NOMO-1 (cell line): ENCODE results near the gene EHD4.

Experiments used
- DNase-seq, 2 experiments: peaks; one replicate each; lab custom pipeline; 2025; ENCODE audit not compliant: unreplicated experiment in 2 of 2; lab: John Stamatoyannopoulos, UW

Gene EHD4

GRCh38 chr15:41961001-41961518 is 11.3 kb downstream of the EHD4 start:
- DNase-seq: no peak

GRCh38 chr15:41958002-41958420 is 14.3 kb downstream of the EHD4 start:
- no peak for DNase-seq

- no peak for DNase-seq
Observed at GRCh38 chr15:41957021-41957897, 15.1 kb downstream of the EHD4 start.

DNA sequence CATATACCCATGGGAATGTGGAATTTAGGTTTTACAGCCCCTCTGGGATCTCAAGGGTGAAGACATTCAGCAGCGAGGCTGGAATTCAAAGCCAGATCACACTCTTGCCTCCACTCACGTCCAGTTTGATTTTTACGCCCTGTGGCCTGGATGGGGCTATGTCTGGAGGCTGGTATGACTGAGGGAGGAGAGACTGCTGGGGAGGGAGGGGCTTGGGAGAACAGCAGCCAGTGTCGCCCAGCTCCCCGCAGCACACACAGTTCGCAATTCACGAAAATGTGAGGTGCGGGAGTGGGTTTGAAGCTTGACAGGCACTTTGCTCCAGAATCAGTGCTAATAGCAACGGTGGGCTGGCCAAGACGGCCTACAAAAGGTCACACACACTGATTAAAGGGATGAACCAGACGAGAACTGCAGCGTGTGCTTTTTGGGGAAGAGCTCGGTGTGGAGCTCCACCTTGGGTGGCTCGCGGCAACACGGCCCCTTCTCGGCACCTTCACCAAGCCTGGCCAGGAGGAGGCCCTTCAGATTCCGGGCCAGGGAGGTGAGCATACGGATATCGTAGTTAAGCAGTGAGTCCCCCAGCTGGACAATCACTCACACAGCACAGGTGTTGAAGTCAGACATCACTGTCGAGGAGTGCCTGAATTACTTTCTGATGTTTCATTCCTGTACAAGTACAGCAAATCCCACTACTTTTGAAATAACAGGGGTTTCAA is 16.4 kb downstream of the EHD4 start:
- no peak for DNase-seq

DNA sequence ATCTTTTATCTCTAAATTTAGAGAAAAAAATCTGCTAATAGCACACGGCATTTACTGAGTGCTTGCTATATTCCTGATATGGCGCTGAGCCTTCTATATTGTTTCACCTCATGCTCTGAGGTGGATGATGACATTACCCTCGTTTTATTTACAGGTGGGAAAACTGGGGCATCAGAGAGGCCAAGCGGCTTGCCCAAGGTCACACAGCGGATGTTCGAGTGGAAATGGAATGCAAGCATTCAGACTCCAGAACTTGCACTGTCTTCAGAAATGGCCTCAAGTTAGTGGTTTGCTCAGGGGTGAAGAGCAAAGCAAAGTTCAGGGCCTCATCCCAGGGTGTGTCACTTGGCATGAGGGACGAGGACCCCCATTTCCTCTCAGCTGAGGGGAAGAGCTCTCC is 17.3 kb downstream of the EHD4 start:
- no peak for DNase-seq

DNA sequence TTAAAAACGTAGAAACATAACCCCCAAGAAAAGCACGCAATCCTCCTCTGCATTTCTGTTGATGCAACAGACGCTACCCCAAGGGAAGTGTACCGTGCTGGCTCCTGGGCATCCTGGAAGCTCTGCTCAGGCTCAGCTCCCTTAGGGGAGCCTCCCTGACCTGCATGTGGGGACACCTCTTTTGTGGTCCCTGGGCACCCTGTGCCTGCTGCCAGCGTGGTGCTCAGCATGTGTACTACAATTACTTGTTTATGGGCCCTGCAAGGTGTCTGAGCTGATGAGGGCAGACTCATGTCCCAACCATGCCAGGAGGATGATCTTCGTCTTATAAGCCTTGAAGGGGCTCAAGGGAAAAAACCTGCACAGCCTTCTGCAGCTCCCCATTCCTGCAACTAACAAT is 18.3 kb downstream of the EHD4 start:
- DNase-seq: no peak

DNA sequence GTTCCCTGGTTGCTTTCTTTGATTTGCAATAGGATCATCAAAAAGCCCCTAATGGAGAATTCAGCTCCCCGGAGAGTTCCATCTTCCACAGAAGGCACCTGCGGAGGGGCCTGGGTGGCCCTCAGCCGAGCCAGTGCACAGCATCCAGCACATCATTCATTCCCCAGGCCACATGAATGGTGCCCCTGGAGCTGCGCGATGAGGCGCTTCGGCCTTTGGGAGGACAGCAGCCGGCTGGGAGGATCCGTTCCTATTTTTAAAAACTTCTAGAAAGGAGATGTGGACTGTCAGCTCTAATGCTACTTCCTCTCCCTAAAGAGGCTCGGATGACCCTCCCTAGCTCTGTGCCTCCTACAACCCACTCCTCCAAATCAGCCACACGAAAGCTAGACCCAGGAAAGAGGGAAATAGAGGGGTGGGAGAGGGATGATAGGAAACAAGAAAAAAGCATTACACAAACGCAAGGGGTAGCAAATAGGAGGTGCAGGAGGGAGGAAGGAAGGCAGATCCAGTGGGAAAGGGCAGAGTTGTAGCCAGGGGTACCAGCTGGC is 20.3 kb downstream of the EHD4 start:
- DNase-seq: no peak

- no peak for DNase-seq
Observed at GRCh38 chr15:41951571-41951970, 20.8 kb downstream of the EHD4 start.

- DNase-seq: no peak
Observed at GRCh38 chr15:41950489-41950888, 21.9 kb downstream of the EHD4 start.

DNA sequence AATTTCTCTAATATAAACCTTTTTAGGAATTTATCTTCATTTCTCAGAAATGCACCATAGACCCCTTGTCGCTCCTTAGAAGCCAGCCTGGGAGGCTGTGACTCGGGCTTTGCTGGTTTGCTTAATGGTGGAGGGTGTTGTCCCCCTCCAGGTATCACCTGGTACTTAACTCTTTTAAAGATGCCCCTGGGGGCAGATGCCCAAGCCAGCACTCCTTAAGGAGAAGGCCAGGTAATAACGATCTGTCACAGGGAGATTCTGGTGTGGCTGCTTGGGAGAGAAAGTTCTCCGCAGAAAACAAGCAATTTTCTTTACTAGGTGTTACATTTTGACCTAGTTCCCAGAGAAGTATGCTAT is 22.3 kb downstream of the EHD4 start:
- no peak for DNase-seq

GRCh38 chr15:41949401-41950126 is 22.8 kb downstream of the EHD4 start:
- DNase-seq: no peak

- no peak for DNase-seq
Observed at GRCh38 chr15:41948490-41948889, 23.9 kb downstream of the EHD4 start.

- DNase-seq: no peak
Observed at GRCh38 chr15:41946970-41947369, 25.4 kb downstream of the EHD4 start.

DNA sequence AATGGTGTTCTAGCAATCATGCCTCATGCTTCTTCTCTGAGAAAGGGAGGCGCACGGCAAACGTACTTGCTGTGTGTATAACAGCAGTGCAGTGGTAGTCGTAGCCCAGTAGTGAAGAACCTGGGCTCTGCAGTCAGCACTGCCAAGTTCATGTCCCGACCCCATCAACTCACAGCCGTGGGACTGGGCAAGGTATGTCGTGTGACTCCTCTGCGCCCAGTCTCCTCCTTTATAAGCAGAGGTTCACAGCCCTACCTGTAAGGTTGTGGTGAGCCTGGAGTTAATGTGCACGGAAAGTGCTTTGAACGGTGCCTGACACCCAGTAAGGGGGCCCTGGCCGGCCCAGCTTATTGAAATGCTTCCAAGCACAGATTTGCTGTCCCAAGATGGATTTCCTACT is 26.6 kb downstream of the EHD4 start:
- no peak for DNase-seq

DNA sequence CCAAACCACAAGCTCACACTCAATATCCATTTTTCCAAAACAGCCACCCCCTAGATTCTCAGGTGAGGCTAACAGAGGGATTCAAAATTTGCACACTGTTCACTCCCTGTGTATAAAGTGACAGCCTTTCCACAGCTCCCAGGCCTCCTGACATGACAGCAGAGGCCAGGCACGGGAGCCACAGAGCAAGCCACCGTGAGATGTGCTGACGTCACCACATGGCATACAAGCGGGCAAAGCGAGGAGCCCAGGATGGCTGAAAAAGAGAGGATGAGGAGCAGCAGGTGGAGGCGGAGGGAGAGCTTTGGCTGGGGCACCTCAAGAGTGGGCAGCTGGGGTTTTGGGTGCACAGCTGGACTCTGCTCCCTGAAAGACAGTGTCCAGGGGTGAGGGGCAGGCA is 27.1 kb downstream of the EHD4 start:
- no peak for DNase-seq

- DNase-seq: no peak
Observed at GRCh38 chr15:41944313-41944940, 27.9 kb downstream of the EHD4 start.

GRCh38 chr15:41943543-41944312 is 28.6 kb downstream of the EHD4 start:
- no peak for DNase-seq

DNA sequence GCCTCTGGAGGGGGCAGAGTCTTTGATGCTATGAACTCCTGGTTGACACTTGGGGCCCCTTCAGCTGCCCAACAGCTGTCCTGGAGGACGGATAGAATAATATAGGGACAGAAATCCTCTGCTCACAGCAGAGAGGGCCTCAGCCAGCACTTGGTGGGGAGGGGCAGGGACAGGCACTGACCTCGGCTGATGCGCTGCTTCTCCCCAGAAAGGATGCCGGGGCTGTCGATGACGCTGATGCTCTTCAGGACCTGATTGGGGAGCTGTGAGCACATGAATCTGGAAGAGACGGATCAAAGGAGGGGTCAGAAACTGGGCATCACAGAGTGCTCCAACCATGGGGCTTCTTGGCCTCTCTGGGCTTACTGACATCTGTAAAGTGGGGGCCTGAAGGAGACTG is 29.5 kb downstream of the EHD4 start:
- no peak for DNase-seq

GRCh38 chr15:41941644-41942415 is 30.5 kb downstream of the EHD4 start:
- no peak for DNase-seq
